AG09309 (cell line): ENCODE results near the gene CDK13.
"Not testable (repeated sequence)": the region's sequence is repeated elsewhere in the genome, so short reads cannot be mapped to it uniquely, and the experiment has no call there.

Experiments used
- DNase-seq: peaks from one replicate; pipeline ENCODE4 v3.0.0-alpha.2; 2010; ENCODE audit warnings: low read depth
- H3K4me3 ChIP-seq: 2 replicates; pipeline ENCODE4 v1.5.1; 2011; ENCODE audit warnings: mild to moderate bottlenecking, low read depth, low read length, moderate library complexity; ENCODE audit not compliant: control insufficient read depth
- TF ChIP-seq, protein P1 (sequence below): IDR thresholded peaks from 2 replicates; pipeline ENCODE4 v1.5.1; 2011; ENCODE audit warnings: mild to moderate bottlenecking, low read depth, low read length, inconsistent platforms; ENCODE audit not compliant: insufficient read depth, control insufficient read depth; ENCODE audit errors: missing control alignments

Gene CDK13

DNA sequence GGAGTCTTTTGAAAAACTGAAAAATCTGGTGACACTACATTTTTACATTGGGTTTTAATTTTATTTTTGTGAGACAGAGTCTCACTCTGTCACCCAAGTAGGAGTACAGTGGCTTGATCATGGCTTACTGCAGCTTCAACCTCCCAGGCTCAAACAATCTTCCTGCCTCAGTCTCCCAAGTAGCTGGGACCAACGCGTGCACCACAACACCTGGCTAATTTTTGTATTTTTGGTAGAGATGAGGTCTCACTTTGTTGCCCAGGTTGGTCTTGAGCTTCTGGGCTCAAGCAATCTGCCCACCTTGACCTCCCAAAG, 172.8 kb downstream of the CDK13 start:
- TF ChIP-seq, protein P1, sequence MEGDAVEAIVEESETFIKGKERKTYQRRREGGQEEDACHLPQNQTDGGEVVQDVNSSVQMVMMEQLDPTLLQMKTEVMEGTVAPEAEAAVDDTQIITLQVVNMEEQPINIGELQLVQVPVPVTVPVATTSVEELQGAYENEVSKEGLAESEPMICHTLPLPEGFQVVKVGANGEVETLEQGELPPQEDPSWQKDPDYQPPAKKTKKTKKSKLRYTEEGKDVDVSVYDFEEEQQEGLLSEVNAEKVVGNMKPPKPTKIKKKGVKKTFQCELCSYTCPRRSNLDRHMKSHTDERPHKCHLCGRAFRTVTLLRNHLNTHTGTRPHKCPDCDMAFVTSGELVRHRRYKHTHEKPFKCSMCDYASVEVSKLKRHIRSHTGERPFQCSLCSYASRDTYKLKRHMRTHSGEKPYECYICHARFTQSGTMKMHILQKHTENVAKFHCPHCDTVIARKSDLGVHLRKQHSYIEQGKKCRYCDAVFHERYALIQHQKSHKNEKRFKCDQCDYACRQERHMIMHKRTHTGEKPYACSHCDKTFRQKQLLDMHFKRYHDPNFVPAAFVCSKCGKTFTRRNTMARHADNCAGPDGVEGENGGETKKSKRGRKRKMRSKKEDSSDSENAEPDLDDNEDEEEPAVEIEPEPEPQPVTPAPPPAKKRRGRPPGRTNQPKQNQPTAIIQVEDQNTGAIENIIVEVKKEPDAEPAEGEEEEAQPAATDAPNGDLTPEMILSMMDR = no peak
- no peak overlapping the region for H3K4me3 ChIP-seq
- DNase-seq = no peak

DNA sequence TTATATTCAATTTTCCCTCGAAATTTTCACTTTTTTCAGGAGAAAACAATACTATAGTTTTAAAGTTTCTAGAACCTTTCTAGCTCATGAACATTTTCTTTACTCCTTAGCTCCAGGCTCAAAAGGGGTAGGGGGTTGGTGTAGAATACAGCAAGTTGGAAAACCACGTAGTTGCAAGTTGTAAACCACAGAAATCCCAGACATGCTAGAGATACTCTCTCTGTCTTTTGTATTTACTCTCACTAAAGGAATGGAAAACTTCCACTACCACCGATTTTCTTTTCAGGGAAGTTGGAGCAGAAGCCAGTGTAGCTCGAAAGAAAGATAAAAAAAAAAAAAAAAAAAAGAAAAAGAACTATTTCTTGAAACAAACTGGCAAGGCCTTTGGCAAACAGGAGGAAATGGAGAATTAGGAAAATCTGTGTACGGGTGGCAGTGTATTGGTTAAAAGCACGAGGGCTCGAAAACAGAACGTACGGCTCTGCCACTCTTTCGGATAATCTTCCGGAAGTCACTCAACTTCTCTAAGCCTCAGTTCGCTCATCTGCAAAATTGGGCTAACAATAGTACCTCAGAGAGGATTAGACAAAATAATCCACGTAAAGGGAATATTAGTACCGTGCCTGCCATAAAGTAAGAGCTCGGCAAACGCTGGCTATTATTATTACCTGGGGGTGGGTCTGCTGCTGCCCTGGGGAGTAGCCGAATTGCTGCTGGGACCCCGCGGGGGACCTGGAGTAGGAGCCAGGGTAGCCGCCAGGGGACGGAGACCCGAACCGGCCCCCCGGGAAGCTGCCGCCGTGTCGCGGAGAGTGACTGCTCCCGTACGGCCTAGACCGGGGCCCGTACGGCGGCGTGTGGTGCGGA, 183.7 kb downstream of the CDK13 start:
- H3K4me3 ChIP-seq = peak overlapping the region; percentile 99
- DNase-seq = no peak
- TF ChIP-seq, protein P1 = no peak

DNA sequence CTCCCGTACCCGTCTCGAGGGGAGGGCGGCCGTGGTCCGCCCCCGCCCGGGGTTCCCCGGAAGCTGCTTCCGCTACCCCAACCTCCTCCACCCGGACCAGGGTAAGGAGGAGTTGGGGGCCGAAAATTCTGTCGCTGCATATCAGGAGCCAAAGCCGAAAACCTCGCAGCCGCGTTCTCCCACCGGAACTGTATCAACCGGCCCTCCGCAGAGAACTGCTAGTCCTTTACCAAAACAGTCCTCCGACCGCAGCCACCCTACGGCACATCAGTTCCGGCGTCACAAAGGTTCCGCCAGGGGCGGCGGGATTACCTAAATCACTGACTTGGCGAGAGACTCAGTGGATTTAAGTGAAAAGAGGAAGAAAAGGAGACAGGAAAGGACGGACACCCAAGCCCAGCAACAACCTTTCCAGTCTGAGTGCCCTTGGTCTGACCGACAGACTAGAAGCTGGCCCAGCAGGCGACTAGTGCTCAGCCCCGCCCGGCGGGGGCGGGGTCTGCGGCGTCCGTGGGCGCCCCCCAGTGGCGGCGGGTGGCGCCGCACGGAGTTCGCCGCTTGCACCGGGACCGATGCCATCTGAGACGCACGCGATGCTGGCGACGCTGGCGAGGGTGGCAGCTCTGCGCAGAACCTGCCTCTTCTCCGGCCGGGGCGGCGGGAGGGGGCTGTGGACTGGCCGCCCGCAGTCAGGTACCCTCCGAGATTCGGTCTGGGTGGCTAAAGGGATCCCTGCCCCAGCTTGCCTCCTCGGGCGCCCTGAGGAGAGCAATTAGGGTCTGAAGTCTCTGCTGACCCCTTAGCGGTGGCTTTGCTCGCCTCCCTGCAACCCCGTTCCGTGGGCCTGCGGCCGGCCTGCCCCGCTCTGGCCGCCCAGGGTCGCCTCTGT, 184.6 kb downstream of the CDK13 start, which contains the start of the genes MPLKIP and SUGCT:
MPLKIP (minus strand) TSS at position 195 of the 889 bp plus-strand sequence; CDS start at position 140, 55 bp downstream.
SUGCT (plus strand) TSS at position 578 of the 889 bp plus-strand sequence.
- peak within 1 kb of the TSS; percentile 99 for H3K4me3 ChIP-seq
- TF ChIP-seq, protein P1 = peak; percentile 53
- DNase-seq = peak; percentile 62

DNA sequence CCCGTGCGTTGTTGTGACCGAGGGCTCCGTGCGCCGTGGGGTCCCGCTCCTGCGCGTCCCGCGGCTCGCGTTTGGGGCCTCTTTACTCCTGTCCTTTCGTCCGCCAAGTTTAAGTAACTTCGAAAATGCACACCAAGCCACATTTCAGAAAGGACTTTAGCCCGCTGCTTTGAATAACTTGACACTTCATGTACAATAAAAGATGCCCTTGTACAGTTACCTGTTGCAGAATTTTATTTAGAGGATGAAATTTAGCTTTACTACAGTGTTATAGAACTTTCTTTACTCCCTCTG, 185.2 kb downstream of the CDK13 start:
- no peak for DNase-seq
- TF ChIP-seq, protein P1 = no peak
- peak overlapping the region; percentile 99 for H3K4me3 ChIP-seq

DNA sequence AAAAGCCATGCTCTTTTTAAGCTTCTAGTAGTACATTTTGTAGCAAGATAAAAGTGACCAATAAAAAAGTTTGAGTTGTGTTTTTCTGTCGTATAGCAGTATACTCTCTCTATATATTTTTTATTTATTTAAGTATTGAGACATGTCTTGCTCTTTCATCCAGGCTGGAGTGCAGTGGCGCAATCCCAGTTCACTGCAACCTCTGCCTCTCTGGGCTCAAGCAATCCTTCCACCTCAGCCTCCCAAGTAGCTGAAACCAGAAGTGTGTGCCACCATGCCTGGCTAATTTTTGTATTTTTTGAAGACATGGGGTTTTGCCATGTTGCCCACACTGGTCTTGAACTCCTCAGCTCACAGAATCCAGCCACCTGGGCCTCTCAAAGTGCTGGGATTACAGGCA, 187.5 kb downstream of the CDK13 start:
- H3K4me3 ChIP-seq = no peak overlapping the region
- no peak for DNase-seq
- TF ChIP-seq, protein P1 = no peak

DNA sequence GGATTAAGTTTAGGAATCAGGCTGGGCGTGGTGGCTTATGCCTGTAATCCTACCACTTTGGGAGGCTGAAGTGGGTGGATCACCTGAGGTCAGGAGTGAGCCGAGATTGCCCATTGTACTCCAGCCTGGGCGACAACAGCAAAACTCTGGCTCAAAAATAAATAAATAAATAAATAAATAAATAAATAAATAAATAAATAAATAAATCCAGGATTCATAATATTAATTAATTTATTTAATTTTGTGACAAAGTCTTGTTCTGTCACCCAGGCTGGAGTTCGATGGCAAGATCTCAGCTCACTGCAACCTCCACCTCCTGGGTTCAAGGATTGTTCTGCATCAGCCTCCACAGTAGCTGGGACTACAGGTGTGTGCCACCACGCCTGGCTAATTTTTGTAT, 188.9 kb downstream of the CDK13 start:
- DNase-seq = no peak
- H3K4me3 ChIP-seq = no peak overlapping the region
- TF ChIP-seq, protein P1 = no peak

DNA sequence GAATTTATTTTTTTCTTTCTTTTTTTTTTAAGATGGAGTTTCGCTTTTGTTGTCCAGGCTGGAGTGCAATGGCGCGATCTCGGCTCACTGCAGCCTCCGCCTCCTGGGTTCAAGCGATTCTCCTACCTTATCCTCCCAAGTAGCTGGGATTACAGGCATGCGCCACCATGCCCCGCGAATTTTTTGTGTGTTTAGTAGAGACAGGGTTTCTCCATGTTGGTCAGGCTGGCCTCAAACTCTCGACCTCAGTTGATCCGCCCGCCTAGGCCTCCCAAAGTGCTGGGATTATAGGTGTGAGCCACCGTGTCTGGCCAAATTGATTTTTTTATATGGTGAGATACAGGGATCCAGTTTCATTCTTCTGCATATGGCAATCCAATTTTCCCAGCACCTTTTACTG, 189.8 kb downstream of the CDK13 start:
- not testable (repeated sequence) for DNase-seq, H3K4me3 ChIP-seq

DNA sequence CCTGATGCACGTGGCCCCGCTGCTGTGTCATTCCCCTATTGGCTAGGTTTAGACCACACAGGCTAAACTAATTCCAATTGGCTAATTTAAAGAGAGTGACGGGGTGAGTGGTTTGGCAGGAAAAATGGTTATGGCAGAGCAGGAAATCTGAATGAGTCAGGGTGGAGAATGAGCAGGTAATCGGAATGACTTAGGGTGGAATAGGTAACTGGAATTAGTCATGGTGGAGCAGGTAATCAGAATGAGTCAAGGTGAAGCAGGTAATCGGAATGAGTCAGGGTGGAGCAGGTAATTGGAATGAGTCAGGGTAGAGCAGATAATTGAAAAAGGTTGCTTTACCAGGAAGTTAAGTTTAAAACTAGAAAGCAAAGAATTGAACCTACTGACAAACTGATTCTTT, 191.9 kb downstream of the CDK13 start:
- DNase-seq, H3K4me3 ChIP-seq: not testable (repeated sequence)

DNA sequence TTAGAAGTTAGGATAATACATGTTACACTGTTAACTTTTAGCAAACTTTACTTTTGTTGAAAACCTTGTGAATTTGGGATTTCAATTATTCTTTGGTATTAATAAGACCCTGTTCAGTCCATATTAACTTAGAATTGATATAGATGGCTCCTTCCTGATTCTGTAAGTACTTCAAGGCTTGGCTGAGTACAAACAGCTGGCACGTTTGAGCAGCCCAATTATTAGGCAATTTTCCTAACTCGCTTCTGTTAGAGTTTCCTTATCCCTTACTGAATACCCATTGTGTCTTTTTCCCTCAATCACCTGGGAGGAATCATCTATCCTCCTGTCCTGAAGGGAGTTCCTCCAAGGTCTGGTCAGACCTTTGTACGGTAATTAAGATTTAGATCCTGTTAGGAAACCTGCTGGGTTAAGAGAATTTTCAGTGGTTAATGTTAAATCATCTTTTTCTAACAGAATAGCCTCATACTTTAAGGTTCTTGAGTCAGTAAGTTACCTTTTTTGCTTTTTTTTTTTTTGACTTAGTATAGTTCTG, 195.6 kb downstream of the CDK13 start:
- H3K4me3 ChIP-seq, DNase-seq: not testable (repeated sequence)
